ENCODE results near the gene PKD2L1. TPM values are rescaled to one million over a fixed set of nuclear protein-coding genes. Genes with fewer than 3 reads are reported as not detected.

Gene PKD2L1
- total RNA-seq, 1 experiment from 2014 or later = not detected

GRCh38 chr10:100344241-100344788, 14.3 kb upstream of the PKD2L1 start:
- H3K27me3 ChIP-seq (replicated peaks; ENCODE audit: insufficient read depth, low read depth, low read length, poor library complexity) = no peaks in the 10 kb centered on the region
- H3K9me3 ChIP-seq (ENCODE audit: low read depth, low read length, poor library complexity, severe bottlenecking) = no peaks in the 10 kb centered on the region
- H3K4me1 ChIP-seq (ENCODE audit: insufficient read depth, low read length, poor library complexity, severe bottlenecking) = peaks cover 15% of the 10 kb centered on the region
- BruUV-seq (replicated peaks) = no TSS peak
- ChIA-PET CTCF (interaction anchor here (0.8 kb wide), 1 partner anchor 167 kb away, joined by 5 read pairs; no protein-coding TSS in a partner anchor), POLR2A (ENCODE audit: low non-redundant PET) (interaction anchor here (0.5 kb wide), 1 partner anchor 36 kb away, joined by 3 read pairs; no protein-coding TSS in a partner anchor)
- no peak overlapping the region for H3K4me3 ChIP-seq (ENCODE audit: low read depth, low read length, poor library complexity, severe bottlenecking)
- intact Hi-C loops (cut with micrococcal nuclease; ENCODE audit: unreplicated experiment) = loop anchor here (10.0 kb wide), 1 partner anchor 490 kb away; no protein-coding TSS in a partner anchor
- TF ChIP-seq EZH2 (IDR thresholded peaks at IDR 0.05; ENCODE audit: borderline replicate concordance, low read depth, low read length, poor library complexity, severe bottlenecking) = no peak
- TF ChIP-seq, protein P1, sequence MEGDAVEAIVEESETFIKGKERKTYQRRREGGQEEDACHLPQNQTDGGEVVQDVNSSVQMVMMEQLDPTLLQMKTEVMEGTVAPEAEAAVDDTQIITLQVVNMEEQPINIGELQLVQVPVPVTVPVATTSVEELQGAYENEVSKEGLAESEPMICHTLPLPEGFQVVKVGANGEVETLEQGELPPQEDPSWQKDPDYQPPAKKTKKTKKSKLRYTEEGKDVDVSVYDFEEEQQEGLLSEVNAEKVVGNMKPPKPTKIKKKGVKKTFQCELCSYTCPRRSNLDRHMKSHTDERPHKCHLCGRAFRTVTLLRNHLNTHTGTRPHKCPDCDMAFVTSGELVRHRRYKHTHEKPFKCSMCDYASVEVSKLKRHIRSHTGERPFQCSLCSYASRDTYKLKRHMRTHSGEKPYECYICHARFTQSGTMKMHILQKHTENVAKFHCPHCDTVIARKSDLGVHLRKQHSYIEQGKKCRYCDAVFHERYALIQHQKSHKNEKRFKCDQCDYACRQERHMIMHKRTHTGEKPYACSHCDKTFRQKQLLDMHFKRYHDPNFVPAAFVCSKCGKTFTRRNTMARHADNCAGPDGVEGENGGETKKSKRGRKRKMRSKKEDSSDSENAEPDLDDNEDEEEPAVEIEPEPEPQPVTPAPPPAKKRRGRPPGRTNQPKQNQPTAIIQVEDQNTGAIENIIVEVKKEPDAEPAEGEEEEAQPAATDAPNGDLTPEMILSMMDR (conservative IDR thresholded peaks at IDR 0.05; ENCODE audit: low read depth, low read length) = no peak
- H3K36me3 ChIP-seq (ENCODE audit: insufficient read depth, low read length, poor library complexity, severe bottlenecking) = peaks cover 14% of the 10 kb centered on the region
- peak overlapping the region; percentile 94 for H3K27ac ChIP-seq (ENCODE audit: low read depth, low read length, poor library complexity, severe bottlenecking)
- DNase-seq (ENCODE audit: low spot score) = no peak

DNA sequence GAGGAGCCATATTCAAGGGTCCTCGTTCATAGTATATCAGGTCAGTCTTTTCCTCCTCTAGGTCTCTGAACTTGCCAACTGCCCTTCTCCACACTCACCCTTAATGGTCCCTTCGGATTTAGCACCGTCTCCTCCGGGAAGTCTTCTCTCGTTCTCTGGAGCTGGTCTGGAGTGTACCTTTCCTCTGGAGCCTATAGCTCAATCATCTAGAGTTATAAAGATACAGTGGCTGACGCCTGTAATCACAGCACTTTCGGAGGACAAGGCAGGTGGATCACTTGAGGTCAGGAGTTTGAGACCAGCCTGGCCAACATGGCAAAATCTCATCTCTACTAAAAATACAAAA, 12.6 kb upstream of the PKD2L1 start:
- intact Hi-C loops (cut with micrococcal nuclease; ENCODE audit: unreplicated experiment) = loop anchor here (1.0 to 10.0 kb wide), 2 partner anchors 91 to 488 kb away; no protein-coding TSS in a partner anchor
- BruUV-seq (replicated peaks) = no TSS peak
- H3K27me3 ChIP-seq (replicated peaks; ENCODE audit: insufficient read depth, low read depth, low read length, poor library complexity) = no peaks in the 10 kb centered on the region
- no peak for DNase-seq (ENCODE audit: low spot score)
- H3K27ac ChIP-seq (ENCODE audit: low read depth, low read length, poor library complexity, severe bottlenecking) = no peak overlapping the region
- ChIA-PET CTCF (interaction anchor here (0.6 to 1.2 kb wide), 3 partner anchors 90 to 495 kb away, joined by 3 to 4 read pairs (median 3); no protein-coding TSS in a partner anchor), POLR2A (ENCODE audit: low non-redundant PET) (no interaction called here)
- TF ChIP-seq, protein P1 (conservative IDR thresholded peaks at IDR 0.05; ENCODE audit: low read depth, low read length) = no peak
- TF ChIP-seq EZH2 (IDR thresholded peaks at IDR 0.05; ENCODE audit: borderline replicate concordance, low read depth, low read length, poor library complexity, severe bottlenecking) = no peak
- peaks cover 11% of the 10 kb centered on the region for H3K4me1 ChIP-seq (ENCODE audit: insufficient read depth, low read length, poor library complexity, severe bottlenecking)
- H3K9me3 ChIP-seq (ENCODE audit: low read depth, low read length, poor library complexity, severe bottlenecking) = no peaks in the 10 kb centered on the region
- no peaks in the 10 kb centered on the region for H3K36me3 ChIP-seq (ENCODE audit: insufficient read depth, low read length, poor library complexity, severe bottlenecking)
- H3K4me3 ChIP-seq (ENCODE audit: low read depth, low read length, poor library complexity, severe bottlenecking) = no peak overlapping the region

DNA sequence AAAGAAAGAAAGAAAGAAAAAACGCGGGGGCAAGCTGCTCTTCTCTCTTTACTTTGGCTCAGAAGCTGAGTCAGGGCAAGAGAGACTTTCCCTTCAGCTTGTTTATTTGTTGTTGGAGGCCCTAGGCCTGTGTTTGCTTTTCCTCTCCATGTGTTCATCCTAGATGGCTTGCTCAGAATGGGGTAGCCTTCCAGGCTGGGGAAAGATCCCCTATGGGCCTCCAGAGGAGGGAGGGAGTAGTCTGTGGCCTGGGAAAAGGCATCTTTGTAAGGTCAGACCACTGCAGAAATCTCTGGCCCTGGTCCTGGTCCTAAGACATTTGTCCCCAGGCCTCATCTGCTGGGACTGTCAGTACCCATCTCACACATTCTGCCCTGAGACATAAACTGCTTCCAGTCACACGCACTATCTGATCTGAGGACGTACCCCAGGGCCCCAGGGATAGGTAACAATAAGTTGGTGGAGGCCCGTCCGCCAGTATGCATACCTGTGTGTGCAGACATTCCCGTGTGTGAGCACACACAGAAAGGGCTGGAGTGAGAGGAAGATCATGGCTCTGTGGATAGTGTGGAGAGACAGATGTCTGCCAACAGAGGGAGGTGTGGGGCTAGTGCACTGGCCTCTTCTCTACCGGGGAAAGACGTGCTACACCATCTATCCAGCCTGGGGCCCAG, 12.1 kb upstream of the PKD2L1 start:
- Histone ChIP-seq H3K27me3 (replicated peaks; ENCODE audit: insufficient read depth, low read depth, low read length, poor library complexity) (no peaks in the 10 kb centered on the region), H3K4me3 (ENCODE audit: low read depth, low read length, poor library complexity, severe bottlenecking) (no peak overlapping the region), H3K9me3 (ENCODE audit: low read depth, low read length, poor library complexity, severe bottlenecking) (no peaks in the 10 kb centered on the region), H3K36me3 (ENCODE audit: insufficient read depth, low read length, poor library complexity, severe bottlenecking) (no peaks in the 10 kb centered on the region), H3K27ac (ENCODE audit: low read depth, low read length, poor library complexity, severe bottlenecking) (no peak overlapping the region), H3K4me1 (ENCODE audit: insufficient read depth, low read length, poor library complexity, severe bottlenecking) (peaks cover 11% of the 10 kb centered on the region)
- intact Hi-C loops (cut with micrococcal nuclease; ENCODE audit: unreplicated experiment) = loop anchor here (1.0 to 10.0 kb wide), 2 partner anchors 91 to 487 kb away; no protein-coding TSS in a partner anchor
- POLR2A ChIA-PET (ENCODE audit: low non-redundant PET) = interaction anchor here (0.6 kb wide), 1 partner anchor 1709 kb away, joined by 5 read pairs; no protein-coding TSS in a partner anchor
- CTCF ChIA-PET = interaction anchor here (1.0 to 1.2 kb wide), 2 partner anchors 91 to 177 kb away, joined by 3 to 4 read pairs; no protein-coding TSS in a partner anchor
- BruUV-seq (replicated peaks) = no TSS peak
- peak; percentile 75 for DNase-seq (ENCODE audit: low spot score)
- TF ChIP-seq EZH2 (IDR thresholded peaks at IDR 0.05; ENCODE audit: borderline replicate concordance, low read depth, low read length, poor library complexity, severe bottlenecking) = no peak
- TF ChIP-seq, protein P1 (conservative IDR thresholded peaks at IDR 0.05; ENCODE audit: low read depth, low read length) = peak; percentile 77
